ENCODE results near the gene DPH1. TPM values are rescaled to one million over a fixed set of nuclear protein-coding genes. Genes with fewer than 3 reads are reported as not detected.

The DPH1 gene
- total RNA-seq, 4 donors from 2014 or later: 41.6 to 61.1 (median 49.3) TPM

DNA sequence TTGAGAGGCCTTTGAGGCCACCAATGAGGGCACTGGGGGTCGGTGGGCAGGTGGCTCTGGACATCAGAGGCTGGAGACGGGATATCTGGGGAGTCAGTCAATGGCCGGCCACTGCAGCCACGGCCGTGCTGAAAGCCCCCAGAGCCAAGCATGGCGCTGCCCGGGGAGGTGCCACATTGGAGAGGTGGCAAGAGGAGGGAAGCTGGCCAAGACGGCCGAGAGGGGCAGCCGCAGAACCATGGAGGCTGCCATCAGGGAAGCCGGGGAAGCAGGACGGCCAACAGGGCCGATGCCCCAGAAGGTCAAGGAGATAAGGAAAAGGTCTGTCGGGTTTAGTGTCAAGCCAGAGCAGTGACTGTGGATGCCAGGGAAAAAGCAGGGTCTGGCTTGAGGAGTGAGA, 14.6 kb upstream of the DPH1 start:
- no peak for DNase-seq
- no peak for TF ChIP-seq POLR2A (IDR thresholded peaks at IDR 0.05)
- TF ChIP-seq, protein P1, sequence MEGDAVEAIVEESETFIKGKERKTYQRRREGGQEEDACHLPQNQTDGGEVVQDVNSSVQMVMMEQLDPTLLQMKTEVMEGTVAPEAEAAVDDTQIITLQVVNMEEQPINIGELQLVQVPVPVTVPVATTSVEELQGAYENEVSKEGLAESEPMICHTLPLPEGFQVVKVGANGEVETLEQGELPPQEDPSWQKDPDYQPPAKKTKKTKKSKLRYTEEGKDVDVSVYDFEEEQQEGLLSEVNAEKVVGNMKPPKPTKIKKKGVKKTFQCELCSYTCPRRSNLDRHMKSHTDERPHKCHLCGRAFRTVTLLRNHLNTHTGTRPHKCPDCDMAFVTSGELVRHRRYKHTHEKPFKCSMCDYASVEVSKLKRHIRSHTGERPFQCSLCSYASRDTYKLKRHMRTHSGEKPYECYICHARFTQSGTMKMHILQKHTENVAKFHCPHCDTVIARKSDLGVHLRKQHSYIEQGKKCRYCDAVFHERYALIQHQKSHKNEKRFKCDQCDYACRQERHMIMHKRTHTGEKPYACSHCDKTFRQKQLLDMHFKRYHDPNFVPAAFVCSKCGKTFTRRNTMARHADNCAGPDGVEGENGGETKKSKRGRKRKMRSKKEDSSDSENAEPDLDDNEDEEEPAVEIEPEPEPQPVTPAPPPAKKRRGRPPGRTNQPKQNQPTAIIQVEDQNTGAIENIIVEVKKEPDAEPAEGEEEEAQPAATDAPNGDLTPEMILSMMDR (IDR thresholded peaks at IDR 0.05): no peak
- no peaks in the 10 kb centered on the region for H3K36me3 ChIP-seq
- no peaks in the 10 kb centered on the region for H3K9me3 ChIP-seq
- WGBS, 2 donors: 90 to 91% methylated on average over 14 of the region's 14 CpGs
- no peak overlapping the region for H3K4me3 ChIP-seq (replicated peaks in 1 of 3)
- H3K4me1 ChIP-seq: peaks cover 8 to 26% of the 10 kb centered on the region in 2 donors
- H3K27ac ChIP-seq: no peak overlapping the region
- H3K27me3 ChIP-seq: no peaks in the 10 kb centered on the region
- intact Hi-C loops (cut with DNase I): no loop called here

- no peak overlapping the region for H3K4me3 ChIP-seq (replicated peaks in 1 of 3)
- 91 to 93% methylated on average over 18 to 20 of the region's 20 CpGs for WGBS, 2 donors
- no peaks in the 10 kb centered on the region for H3K27me3 ChIP-seq
- no peak for DNase-seq
- H3K36me3 ChIP-seq: no peaks in the 10 kb centered on the region
- no peak overlapping the region for H3K27ac ChIP-seq
- no peaks in the 10 kb centered on the region for H3K9me3 ChIP-seq
- peaks cover 3 to 20% of the 10 kb centered on the region in 2 donors for H3K4me1 ChIP-seq
- intact Hi-C loops (cut with DNase I): no loop called here
- TF ChIP-seq POLR2A (IDR thresholded peaks at IDR 0.05): no peak
- TF ChIP-seq, protein P1 (IDR thresholded peaks at IDR 0.05): no peak
These were observed 13.5 kb upstream of the DPH1 start for GRCh38 chr17:2016494-2016893.

GRCh38 chr17:2017274-2017941, 12.5 kb upstream of the DPH1 start:
- no peak for TF ChIP-seq POLR2A (IDR thresholded peaks at IDR 0.05)
- TF ChIP-seq, protein P1 (IDR thresholded peaks at IDR 0.05): no peak
- H3K27me3 ChIP-seq: no peaks in the 10 kb centered on the region
- intact Hi-C loops (cut with DNase I): no loop called here
- H3K4me3 ChIP-seq (replicated peaks in 1 of 3): no peak overlapping the region
- no peak for DNase-seq
- WGBS, 2 donors: 56 to 77% methylated on average over 6 to 12 of the region's 19 CpGs
- H3K36me3 ChIP-seq: no peaks in the 10 kb centered on the region
- no peak overlapping the region for H3K27ac ChIP-seq
- peaks cover 0 to 11% of the 10 kb centered on the region in 2 donors for H3K4me1 ChIP-seq
- H3K9me3 ChIP-seq: no peaks in the 10 kb centered on the region

- no peak for DNase-seq
- no peak for TF ChIP-seq POLR2A (IDR thresholded peaks at IDR 0.05)
- TF ChIP-seq, protein P1 (IDR thresholded peaks at IDR 0.05): no peak
- H3K36me3 ChIP-seq: no peaks in the 10 kb centered on the region
- 74 to 82% methylated on average over 22 to 24 of the region's 24 CpGs for WGBS, 2 donors
- no peak overlapping the region for H3K4me3 ChIP-seq (replicated peaks in 1 of 3)
- no peaks in the 10 kb centered on the region for H3K9me3 ChIP-seq
- no peak overlapping the region for H3K27ac ChIP-seq
- intact Hi-C loops (cut with DNase I): no loop called here
- peaks cover 0 to 8% of the 10 kb centered on the region in 2 donors for H3K4me1 ChIP-seq
- H3K27me3 ChIP-seq: peaks cover under 1% of the 10 kb centered on the region
These were observed 11.0 kb upstream of the DPH1 start for GRCh38 chr17:2018716-2019510.

DNA sequence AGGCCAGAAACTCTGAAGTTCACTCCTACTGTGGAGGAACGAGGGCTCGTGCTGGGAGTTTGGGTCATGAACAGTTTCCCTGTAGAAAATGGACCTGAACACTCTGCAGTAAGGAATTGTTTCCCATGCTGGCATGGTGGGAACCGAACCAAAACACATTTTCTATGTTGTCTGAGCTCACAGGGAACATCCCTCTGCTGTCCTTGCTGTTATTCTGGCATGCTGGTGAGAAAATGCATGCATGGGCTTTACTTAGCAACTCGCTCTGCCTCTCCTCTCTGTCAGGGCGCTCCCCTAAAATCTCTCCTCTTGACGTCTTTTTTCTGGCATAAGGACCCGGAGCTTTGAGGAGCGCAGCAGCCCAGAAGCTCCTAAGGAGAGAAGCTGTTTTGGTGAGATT, 10.2 kb upstream of the DPH1 start:
- Histone ChIP-seq H3K27ac (no peak overlapping the region), H3K36me3 (no peaks in the 10 kb centered on the region), H3K27me3 (peaks cover 8% of the 10 kb centered on the region), H3K4me3 (replicated peaks in 1 of 3) (no peak overlapping the region), H3K4me1 (peaks cover 3 to 12% of the 10 kb centered on the region in 2 donors), H3K9me3 (no peaks in the 10 kb centered on the region)
- 76 to 86% methylated on average over 8 of the region's 8 CpGs for WGBS, 2 donors
- no peak for DNase-seq
- intact Hi-C loops (cut with DNase I): no loop called here
- TF ChIP-seq, protein P1 (IDR thresholded peaks at IDR 0.05): no peak
- TF ChIP-seq POLR2A (IDR thresholded peaks at IDR 0.05): no peak

All from thyroid gland (tissue), 4 donors.